Left renal pelvis (tissue), 4 donors: Measurements from ENCODE around the gene NT5C2. TPM values are rescaled to one million over a fixed set of nuclear protein-coding genes. Genes with fewer than 3 reads are reported as not detected.
"Not testable (repeated sequence)": the region's sequence is repeated elsewhere in the genome, so short reads cannot be mapped to it uniquely, and the experiment has no call there.

Source experiments
- DNase-seq, 4 donors: peaks; one replicate each; pipeline ENCODE4 v3.0.0-alpha.2; 2013; ENCODE audit warnings: low read depth in 4 of 4, low spot score in 3 of 4
- polyA plus RNA-seq, 4 donors: library from polyadenylated mRNA; unstranded; fragments of 120-200 nt; gene quantifications; one replicate each; pipeline ENCODE4 v1.2.1, GENCODE V29; 2013; ENCODE audit not compliant: insufficient read length in 4 of 4

NT5C2 gene
- polyA plus RNA-seq, 4 donors: 92.3 to 115 (median 108) TPM

GRCh38 chr10:103203466-103203865 lies 10.4 kb upstream of the NT5C2 start:
- DNase-seq: no peak

GRCh38 chr10:103202319-103202718 lies 9.2 kb upstream of the NT5C2 start:
- no peak for DNase-seq

- DNase-seq: no peak
Measured at GRCh38 chr10:103199488-103199887, 6.4 kb upstream of the NT5C2 start.

DNA sequence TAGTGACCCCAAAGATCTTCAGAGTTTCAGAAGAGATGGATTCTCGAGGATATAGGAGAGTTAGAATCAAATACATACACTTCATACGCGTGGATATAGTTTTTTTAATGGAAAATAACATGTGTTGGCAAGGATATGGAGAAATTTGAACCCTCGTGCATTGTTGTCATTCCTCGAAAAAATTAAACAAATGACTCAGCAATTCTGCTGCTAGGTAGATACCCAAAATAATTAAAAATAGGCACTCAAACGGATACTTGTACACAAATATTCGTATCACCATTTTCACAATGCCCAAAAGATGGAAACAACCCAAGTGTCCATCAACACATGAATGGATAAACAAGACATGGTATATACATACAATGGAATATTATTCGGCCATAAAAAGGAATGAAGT lies 5.6 kb upstream of the NT5C2 start:
- no peak for DNase-seq

GRCh38 chr10:103197903-103198302 lies 4.8 kb upstream of the NT5C2 start:
- DNase-seq: no peak

DNA sequence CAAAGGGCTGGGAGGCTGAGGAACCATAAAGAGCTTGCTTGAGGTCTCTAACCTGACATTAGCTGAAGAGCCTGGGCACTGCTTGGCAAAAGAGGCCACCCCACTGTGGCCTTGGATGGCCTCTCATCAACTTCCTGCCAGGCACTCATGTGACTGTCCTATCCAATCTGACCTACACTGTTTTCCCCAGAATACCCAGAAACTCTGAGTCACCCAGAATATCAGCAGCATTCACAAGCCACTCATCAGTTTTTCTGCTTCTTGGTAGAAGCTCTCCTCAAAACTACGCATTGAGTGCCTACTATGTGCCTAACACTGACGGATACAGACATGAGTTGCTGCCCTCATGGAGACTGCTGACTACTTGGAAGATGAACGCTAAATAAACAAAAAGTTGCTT lies 4.1 kb upstream of the NT5C2 start:
- no peak for DNase-seq

DNA sequence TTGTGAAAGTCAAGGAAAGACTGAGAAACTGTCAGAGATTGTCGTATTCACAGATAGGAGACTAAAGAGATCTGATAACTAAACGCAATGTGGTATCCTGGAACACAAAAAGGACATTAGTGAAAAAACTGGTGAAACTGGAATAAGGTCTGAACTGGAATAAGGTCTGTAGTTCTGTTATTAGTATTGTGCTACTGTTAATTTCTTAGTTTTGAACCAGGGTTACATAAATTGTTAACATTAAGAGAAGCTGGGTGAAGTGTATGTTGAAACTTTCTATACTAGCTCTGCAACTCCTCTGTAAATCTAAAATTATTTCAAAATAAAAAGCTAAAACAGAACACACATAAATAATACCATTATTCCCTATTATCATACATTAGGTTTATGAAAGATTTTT lies 3.4 kb upstream of the NT5C2 start:
- DNase-seq: no peak

DNA sequence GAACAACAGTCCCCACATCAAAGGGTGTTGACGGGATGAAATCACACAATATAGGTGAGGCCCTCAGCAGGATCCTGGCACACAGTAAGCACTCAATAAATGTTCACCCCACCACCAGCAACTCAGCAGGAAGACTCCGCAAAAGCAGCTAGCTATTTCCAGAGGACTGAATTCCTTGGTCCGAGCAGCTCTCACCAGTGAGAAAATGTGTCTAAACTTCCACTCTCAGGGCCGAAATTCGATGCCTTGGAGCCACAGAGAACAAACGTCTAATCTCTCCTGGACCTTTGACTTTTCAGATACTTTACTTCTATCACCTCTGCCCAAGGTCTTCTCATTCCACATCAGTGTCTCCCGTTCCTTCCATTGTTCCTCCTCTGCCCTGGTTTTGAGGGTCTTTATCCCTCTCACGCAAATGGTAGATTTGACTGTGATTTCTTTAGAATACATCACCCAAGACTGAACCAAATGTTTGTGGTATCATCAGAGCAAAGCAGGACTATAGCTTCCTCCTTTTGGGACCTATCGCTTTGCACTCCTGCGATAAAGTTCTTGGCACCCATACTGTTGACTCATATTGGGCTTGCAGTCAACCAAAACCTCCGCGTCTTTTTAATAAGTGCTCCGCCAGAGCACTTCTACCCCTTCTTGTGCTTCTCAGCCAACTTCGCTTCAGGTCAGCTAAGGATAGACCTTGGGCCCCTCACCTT lies 903 bp upstream of the NT5C2 start:
- DNase-seq: no peak

DNA sequence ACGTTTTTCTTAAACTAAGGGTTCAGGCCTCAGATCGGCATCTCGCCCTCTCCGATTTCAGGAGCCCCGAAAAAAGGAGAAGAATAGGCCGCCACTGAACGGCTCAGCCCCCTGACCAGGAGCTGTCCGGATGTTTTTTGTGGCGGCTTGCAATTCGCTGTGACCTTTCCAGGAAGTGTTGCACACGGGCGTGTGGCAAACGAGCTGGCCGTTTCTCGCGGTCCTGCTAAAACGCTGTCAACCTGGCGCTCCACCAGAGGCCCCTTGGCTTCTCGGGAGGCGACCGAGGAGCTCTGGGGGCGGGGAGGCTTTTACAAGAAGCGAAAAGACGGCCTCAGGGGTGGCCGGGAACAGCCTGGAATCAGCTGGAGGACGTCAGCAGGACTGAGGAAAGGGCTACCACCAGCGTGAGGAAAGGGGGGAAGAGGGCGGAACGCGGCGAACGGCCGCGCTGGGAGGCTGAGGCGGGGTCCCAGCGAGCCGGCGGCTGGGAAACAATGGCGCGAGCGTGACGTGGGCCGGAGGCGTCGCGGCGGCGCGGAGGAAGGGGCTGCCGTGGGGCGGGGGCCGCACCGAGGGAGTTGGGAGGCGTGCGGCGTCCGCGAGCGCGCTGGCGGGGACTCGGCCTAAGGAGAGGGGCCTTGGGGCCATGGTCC lies 493 bp downstream of the NT5C2 start:
- peak; percentile 55 to 62 (median 58) for DNase-seq

- peak in 1 of 4 donors; percentile 25 for DNase-seq
Measured at GRCh38 chr10:103192089-103192450, 1.0 kb downstream of the NT5C2 start.

GRCh38 chr10:103191198-103191597 lies 1.9 kb downstream of the NT5C2 start:
- DNase-seq: not testable (repeated sequence)

DNA sequence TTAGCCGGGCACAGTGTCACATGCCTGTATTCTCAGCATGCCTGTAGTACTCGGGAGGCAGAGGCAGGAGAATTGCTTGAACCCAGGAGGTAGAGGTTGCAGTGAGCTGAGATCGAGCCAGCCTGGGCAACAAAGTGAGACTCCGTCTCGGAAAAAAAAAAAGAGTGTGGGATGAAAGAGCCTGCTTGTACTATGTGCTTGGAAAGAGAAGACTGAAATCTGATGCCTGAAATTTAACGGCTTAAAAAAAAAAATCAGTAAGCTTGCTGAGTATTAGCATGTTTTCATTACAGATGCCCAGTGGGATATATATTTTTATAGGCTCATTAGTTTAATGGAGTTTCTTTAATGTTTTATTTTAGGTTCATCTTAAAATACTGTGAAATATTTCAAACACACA lies 4.2 kb downstream of the NT5C2 start:
- no peak for DNase-seq

DNA sequence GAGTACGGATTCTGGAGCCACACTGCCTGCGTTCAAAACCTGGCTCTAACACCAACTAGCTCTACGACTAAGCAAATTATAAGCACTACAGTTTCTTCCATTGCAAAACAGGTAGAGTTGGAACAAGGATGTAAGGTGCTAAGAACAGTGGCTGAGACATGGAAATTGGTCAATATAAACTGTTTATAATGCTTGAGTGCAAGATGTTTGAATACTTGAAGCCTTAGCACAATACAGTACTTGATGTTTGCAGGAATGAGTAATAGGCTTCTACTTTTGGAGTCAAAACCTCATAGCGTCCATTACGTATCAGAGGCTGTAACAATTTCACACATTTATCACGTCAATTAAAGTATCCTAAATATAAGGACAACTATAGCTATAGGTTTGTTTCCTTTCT lies 6.9 kb downstream of the NT5C2 start:
- DNase-seq: no peak

DNA sequence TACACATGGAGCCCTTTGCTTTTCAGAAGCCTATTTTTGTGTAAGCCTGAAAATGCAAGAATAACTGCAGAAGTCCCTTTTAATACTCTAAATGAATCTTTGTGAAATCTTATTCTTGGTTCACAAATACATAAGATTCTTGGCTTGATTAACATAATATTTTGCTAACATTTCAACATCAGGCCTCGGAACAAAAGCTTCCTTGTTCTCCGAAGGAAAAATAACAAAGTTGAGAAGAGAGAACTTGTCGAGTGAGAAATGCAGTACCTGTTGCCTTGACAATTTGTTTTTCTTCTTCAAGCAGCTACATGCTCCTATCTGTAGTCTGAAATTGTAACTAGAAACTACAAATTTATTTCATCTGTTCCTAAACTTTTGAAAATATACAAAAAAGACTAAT lies 8.5 kb downstream of the NT5C2 start:
- no peak for DNase-seq

GRCh38 chr10:103183991-103184451 lies 9.1 kb downstream of the NT5C2 start:
- not testable (repeated sequence) for DNase-seq

- no peak for DNase-seq
Measured at GRCh38 chr10:103181244-103181643, 11.8 kb downstream of the NT5C2 start.

GRCh38 chr10:103180491-103180890 lies 12.6 kb downstream of the NT5C2 start:
- no peak for DNase-seq

DNA sequence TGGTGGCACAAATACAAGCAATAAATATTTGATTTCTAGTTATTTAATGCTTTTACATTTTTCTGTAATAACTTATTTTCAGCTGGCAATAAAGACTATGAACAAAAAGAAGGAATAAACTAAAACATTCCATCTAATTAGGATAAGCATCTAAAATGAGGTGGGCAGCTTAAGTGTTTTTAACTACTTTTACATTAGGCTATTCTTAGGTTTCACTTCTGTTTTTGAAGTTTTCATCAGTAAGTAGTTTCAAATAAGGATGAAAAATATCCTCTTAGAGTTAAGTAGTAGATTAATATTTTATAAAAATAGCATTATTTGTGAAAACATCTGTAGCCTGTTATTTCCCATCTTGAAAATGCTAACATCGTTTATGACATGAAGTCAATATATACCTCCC lies 15.9 kb downstream of the NT5C2 start:
- no peak for DNase-seq

DNA sequence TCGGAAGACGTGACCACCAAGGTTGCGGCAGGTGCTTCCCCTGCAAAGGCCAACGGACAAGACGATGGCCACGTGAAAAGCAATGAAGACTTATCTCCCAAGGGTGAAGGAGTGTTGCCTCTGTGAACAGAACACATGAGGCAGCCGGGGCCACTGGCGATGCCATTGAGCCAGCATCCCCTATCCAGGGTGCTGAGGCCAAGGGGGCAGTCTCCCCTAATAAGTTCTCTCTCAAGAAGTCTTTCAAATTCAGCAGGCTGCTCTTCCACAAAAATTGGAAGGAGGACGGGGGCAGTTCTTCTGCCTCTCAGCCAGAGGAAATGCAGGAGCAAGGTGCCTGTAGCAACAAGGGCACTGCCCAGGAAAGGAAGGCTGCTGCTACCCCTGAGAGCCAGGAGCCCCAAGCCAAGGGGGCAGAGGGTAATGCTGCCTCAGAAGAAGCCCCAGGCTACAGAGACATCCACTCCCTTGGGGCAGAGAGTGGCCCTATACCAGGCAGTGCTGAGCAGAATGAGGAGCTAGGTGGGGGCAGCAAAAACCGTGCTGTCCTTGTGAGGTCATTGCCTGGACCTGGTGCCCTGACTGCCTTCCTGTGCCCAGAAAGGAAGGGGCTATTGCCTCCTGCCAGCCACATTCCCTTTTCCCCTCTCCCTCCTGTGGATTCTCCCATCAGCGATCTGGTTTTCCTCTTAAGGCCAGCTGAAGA lies 17.3 kb downstream of the NT5C2 start:
- no peak for DNase-seq

- DNase-seq: not testable (repeated sequence)
Measured at GRCh38 chr10:103174324-103174723, 18.7 kb downstream of the NT5C2 start.

DNA sequence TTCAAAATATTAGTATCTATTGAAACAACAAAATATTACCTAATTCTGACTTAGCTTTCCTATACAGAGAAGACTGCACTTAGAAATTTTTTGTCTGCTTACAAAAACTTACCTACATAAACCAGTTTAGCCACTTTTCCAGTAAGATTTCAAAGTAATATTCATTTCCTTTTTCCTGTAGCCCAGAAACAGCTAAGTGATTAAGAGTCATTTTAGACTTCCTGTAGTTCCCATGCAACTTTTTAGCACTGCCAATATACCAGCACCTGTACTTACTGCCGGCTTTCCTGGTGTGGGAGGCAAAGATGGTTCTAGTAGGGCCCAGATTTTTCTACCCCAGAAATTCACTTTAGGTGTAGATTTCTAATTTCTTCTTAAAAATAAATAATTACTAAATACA lies 21.8 kb downstream of the NT5C2 start:
- no peak for DNase-seq

GRCh38 chr10:103168438-103168837 lies 24.6 kb downstream of the NT5C2 start:
- DNase-seq: no peak
